Activated CD4-positive, CD25-positive, alpha-beta regulatory T cell treated with anti-CD3 and anti-CD28 coated beads, Interleukin-2, amount 50 U/mL, for 24 hours (primary cell): ENCODE results near the gene CXCL17.
"Not testable (repeated sequence)": the region's sequence is repeated elsewhere in the genome, so short reads cannot be mapped to it uniquely, and the experiment has no call there.

ENCODE experiments used
- ATAC-seq, 2 donors: fragments of 150-1000 bp; cut with Tn5 transposase; one replicate each; pipeline ENCODE4 v1.10.0; 2021; ENCODE audit warnings: mild to moderate bottlenecking in 1 of 2, moderate library complexity in 1 of 2

Gene CXCL17

DNA sequence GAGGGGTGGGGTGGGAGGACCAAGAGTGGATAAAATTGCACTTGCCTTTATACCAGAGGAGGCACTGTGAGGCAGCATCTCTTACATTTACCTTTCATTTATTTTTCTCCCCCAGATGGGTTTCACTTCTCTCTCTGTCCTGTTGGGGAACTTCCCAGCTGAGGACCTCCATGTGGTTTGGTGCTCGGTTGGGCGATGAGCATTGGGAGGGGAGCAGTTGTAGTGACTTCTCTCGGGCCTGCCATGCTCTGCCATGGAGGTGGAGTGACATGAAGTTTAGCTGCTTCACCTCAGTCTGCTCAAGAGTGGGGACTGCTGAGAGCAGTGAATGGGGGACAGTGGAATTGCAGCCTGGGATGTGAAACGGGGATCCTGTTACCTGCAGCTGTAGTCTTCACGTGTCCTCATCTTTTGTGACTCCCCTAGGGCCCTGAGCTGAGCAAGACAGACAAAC is 23.1 kb upstream of the CXCL17 start:
- peak in 1 of 2 donors; percentile 53 for ATAC-seq

DNA sequence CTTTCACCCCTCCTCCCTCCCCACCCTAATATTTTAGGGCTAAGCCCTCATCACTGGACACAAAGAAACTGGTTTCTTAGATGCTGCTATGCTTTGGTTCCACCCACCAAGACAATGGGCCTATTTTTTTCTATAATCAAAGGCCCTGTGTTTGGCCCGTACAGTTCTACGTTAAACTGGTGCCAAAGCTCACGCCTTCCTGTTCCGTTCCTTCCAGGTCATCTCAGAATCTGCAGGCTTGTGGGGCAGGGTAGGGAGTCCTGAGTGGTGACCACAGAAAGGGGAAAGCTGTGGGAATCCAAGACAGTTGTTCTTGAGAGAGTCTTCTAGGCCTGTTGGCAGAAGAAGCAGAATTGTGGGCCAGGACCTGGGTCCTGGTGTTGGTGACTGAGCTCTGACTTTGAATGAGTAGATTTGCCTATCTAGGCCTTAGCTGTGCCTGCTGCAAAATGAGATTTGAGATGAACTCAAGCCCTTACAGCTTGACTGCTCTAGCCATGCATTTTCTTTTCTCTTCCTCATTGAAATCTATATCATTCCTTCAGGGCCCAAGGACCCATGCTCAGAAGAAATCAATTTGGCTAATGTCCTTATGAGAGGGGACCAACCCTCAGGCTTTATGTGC is 19.1 kb upstream of the CXCL17 start:
- no peak for ATAC-seq

DNA sequence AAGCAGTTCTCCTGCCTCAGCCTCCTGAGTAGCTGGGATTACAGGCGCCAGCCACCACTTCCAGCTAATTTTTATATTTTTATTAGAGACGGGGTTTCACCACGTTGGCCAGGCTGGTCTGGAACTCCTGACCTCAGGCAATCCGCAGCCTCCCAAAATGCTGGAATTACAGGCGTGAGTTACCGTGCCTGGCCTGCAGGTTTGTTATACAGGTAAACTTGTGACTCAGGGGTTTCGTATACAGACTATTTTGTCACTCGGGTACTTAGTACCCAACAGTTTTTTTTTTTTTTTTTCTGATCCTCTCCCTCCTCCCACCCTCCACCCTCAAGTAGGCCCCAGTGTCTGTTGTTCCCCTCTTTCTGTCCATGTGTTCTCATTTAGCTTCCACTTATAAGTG is 18.5 kb upstream of the CXCL17 start:
- ATAC-seq: not testable (repeated sequence)

DNA sequence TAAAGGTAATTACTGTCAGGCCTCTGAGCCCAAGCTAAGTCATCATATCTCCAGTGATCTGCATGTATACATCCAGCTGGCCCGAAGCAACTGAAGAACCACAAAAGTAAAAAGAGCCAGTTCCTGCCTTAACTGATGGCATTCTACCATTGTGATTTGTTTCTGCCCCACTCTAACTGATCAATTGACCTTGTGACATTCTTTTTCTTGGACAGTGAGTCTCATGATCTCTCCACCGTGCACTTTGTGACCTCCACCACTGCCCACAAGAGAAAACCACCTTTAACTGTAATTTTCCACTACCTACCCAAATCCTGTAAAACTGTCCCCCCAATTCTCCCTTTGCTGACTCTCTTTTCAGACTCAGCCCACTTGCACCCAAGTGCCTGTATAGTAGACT is 17.2 kb upstream of the CXCL17 start:
- no peak for ATAC-seq

DNA sequence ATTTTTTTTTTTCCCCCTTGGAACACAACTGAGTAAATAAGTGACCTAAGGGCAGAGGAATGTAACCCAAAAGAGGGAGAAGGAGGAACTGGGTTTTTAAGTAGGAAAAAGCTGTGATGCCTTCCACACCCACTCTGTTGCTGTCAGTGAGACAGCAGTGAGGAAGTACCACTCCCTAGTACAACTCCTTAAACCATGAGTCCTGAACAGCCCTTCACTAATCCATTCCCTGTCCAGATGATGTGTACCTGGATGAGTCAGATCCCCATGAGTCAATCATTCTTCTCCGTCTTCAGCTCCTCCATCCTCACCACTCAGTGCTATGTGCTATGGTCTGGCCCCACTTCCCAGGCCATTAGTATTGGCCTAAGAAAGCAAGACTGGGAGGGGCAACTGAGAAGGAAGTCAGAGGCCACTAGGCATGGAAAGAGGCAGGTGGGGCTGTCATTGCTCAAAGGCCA is 12.9 kb upstream of the CXCL17 start:
- peak in 1 of 2 donors; percentile 55 for ATAC-seq

DNA sequence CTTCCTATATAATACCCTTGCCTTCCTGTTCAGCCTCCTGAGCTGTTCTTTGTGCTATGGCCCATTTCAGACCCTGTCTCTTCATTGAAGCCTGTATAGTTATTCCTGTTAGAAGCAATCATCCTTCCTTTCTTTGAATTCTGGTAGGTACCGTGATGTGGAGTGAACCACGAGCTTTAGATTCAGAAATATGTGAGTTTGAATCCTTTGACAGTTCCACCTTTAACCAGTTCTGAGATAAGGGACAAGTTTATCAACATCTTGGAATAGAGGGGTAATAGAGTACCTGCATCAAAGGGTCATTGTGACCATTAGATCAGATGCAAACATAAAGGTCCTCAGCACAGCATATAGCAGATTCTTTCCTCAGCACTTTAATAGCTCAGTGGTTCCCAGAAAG is 12.3 kb upstream of the CXCL17 start:
- ATAC-seq: no peak

DNA sequence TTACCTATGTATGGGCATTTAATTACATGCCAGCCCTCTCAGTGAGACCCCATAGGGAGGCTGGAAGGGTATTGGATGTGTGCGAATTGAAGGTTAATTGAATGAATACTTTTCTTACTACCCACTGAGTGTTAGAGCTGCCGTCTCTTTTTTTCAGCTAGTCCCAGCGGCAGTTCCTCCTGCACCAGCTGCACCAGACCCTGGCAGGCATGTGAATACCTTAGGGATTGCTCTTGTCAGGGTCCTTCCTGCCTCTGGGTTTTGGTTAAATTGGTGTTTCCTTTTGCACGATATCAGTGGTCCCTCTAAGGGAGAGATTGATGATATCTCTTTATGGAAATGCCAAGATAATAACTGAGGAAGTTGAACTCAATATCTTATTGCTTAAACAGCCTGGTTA is 9.8 kb upstream of the CXCL17 start:
- no peak for ATAC-seq

DNA sequence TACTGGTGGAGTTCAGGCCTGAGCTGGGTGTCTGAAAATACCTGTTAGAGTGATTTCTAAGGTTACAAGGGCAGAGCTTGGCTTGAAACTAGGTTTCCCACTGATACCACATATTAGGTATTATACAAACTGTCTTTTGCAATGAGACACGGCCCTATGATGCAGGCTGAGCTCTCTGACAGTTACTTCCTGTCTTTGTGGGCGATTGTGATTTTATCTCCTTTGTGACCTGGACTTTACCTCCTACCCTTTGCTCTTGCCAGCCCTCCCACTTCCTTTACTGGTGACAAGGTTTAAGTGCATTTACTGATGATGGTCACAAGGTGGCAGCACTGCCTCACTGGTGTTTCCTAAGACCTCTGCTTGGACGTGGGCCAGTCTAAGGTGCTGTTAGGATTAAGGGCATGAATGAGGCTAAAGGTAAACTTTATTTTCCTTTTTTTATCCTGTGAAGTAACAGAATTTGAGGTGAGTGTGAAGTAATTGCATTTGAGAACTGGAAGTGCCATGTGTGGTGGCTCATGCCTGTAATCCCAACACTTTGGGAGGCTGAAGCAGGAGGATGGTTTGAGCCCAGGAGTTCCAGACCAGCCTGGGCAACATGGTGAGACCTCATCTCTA is 7.7 kb upstream of the CXCL17 start:
- peak; percentile 98 to 99 for ATAC-seq

DNA sequence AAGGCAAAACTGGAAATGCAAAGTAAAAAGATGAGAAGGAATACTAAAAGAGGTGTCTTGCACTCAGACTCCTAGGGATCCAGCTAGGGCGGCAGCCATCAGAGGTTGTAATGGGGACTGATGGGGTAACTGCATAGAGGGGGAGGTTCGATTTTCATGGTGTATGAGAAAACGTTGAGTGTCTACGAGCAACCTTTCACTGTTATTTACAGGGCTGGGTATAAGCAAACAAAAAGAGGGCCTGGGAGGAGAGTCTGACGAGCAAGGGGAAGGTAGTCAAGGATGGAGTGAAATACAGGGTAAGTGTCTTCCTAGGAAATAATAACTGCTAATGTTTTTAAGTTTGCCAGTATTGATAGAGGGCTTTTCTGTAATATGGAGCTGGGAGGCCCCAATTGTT is 5.6 kb upstream of the CXCL17 start:
- not testable (repeated sequence) for ATAC-seq

DNA sequence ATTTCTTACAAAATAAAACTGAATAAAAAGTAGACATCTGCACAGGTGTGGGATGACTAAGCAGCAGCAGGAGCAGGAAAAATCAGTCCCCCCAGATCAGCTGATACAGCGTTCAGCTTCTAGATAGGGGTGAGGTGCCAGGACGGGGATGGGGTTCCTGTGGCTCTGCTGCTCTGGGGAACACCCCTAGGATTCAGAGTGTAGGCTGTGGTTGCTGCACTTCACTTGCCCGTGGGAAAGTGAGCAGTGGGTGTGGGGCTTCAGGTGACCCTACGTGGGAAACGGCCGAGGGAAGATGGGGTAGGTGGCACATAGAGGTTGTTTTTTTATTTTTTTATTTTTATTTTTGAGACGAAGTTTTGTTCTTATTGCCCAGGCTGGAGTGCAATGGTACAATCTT is 3.2 kb upstream of the CXCL17 start:
- no peak for ATAC-seq

DNA sequence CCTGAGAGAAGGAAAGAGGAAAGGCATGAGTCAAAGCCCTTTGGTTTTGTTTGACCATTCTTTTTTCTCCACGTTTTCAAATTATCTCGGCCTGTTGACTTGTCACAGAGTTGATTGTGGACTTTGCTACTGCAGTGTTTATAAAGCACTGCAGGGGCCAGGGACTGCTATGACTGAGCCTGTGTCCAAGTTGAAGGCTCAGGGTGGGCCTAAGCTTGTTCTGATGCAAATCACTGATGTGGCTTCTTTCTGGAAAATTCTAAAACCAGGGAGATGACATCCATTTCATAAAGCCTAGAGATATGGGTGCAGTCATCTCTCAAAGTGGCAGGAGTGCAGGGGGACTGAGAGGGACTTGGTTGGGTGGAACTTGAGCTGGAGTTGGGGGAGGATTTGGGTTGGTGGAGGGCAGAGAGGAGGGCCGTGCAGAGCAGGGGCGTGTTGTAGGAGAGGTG is 1.2 kb upstream of the CXCL17 start:
- ATAC-seq: no peak

DNA sequence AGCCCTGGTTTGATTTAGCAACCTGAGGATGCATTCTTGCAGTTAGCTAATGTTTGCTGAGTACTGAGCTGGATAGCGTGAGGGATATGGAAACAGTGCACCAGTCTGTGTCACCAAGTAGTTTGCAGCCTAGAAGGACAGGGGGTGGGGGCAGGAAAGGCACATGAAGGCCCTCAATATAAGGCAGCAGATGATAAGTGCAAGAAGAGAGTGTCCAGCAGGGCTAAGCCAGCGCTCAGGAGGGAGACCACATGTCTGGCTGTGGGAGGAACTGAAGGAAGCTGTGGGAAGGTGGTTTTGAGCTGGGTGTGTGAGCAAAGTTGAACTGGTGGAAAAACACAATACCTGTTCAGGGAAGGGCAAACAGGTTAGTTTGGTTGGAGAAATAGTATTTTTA is 1.7 kb downstream of the CXCL17 start:
- ATAC-seq: no peak

DNA sequence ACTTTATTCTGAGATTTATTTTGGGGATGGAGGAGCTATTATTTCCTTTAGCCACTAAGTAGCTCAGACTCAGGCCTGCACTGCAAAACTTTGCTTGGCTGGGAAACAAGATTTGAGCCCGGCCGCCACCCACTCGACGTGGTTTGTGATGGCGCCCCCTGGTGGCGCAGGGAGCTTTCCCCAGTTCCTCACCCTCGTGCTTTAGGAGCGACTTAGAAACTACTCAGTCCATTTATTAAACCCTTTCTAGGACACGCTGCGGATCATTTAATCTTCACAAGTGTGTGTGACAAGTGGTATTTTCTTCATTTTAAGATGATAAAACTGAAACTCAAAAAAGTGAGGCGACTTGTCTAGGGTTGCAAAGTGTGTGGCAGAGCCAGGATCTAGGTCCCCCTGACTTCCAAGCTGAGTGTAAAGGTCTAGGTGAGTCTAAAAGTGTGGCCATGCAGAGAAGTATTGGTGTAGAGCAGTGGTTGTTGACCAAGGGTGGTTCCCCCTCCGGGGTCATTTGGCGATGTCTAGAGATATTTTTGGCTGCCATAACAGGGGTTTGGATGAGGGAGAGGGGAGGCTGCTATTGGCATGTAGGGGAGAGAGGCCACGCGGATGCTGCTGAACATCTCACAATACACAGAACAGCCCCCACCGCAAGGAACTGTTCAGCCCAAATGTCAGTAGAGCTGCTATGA is 2.2 kb downstream of the CXCL17 start:
- ATAC-seq: peak; percentile 65 to 68

DNA sequence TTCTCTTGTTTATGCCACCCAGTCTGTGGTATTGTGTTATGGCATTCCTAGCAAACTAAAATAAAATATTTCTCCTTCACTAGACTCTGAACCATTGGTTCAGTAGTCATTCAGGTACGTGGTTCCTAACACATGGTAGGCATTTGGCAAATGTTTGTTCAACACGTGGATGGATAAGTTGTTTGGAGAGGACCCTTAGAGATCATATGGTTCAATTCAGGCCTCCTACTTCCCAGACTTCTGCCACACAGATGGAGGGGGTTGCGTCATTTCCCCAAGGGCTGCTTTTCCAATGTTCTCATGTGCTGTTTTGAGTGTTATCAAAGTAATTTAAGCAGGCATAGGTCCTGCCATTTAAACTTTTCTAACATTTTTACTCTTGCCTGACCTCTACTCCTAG is 6.7 kb downstream of the CXCL17 start:
- ATAC-seq: no peak

DNA sequence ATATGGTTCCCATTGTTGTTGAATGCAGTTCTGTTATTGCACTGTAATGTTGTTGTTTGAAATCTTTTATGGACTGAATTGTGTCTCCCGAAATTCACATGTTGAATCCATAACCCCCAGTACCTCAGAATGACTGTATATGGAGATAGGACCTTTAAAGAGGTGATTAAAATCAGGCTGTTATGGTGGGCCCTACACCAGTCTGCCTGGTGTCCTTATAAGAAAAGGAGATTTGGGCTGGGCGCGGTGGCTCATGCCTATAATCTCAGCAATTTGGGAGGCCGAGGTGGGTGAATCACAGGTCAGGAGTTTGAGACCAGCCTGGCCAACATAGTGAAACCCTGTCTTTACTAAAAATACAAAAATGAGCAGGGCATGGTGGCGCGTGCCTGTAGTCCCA is 7.4 kb downstream of the CXCL17 start:
- no peak for ATAC-seq

DNA sequence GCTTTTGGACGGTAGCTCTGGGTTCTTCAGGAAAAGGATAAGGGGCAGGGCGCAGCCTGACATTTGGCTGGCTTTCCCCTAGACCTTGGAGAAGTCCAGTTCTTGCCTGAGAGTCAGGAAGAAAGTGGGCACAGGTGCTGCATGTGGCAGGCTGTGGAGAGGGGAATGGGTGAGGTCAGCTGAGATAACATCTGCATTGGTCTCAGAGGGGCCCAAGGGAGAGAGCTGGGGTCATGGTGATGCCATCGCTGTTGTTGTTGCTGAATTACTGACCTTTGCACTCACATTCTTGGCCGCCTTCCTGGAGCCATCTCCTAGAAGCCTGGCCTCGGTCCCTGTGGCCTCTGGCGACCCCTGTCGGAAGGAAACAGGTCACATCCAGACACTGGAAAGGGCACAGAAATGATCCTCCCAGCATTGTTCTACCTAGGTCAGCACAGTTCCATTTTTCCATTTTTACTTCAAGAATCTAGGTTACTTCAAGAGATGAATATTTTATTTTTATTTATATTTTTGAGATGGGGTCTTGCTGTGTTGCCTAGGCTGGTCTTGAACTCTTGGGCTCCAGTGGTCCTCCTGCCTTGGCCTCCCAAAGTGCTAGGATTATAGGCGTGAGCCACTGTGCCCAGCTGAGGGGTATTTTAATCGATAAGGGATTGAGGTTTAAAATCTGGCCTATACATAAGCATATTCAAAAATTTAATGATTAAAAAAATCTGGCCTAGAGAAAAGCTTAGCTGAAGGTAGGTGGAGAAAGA is 9.1 kb downstream of the CXCL17 start:
- peak; percentile 67 to 74 for ATAC-seq

DNA sequence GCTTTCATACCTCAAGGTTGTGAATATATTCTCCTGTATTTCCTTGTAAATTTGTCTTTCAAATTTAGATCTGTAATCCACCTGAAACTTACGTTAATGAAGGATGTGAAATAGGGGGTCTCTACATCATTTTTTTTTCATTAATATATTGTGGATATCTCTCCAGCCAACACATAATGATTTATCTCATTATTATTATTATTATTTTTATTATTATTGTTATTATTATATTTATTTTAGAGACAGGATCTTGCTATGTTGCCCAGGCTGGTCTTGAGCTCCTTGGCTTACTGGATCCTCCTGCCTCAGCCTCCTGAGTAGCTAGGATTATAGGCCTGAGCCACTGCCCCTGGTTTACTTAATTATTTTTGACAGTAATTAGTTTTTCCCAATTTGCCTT is 11.3 kb downstream of the CXCL17 start:
- ATAC-seq: no peak

DNA sequence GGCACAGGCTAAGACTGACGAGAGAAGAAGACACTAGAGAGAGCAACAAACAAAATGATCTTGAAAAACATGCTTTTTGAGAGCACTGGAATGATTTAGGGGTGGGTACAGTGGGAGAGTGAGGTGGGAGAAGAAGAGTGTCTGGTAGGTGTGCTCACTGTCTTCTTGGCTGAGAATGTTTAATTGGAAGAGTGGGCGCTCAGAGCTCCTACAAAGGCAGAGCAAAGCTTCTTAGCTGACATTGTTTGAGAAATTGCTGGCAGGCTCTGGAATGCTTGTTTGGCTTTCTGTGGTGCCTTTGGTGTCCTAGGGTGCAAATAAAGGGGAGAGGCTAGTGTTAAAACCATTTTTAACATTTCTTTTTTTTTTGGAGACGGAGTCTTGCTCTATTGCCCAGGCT is 14.1 kb downstream of the CXCL17 start:
- no peak for ATAC-seq

DNA sequence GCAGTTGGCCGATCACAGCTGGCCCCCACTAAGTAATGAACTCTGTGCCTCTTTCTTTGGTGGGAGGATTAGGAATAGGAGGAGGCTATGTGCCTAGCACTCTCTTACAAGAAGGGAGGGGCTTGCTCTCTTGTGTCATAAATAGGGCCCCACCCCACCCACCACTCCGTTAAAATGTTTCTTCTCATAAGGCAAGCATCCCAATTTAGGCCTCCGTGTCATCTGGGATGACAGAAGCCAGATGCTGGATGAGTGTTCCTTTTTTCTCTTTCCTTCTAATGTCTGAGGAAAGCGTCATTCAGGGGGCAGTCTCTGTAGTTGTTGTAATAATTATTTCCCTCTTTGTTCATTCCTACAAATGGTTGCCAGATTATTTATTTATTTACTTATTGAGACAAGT is 15.4 kb downstream of the CXCL17 start, which contains the start of gene LIPE:
TSS of gene LIPE (minus strand) at position 76 of the 400 bp plus-strand sequence. CDS start 239 bp downstream, outside the sequence.
- no peak for ATAC-seq

DNA sequence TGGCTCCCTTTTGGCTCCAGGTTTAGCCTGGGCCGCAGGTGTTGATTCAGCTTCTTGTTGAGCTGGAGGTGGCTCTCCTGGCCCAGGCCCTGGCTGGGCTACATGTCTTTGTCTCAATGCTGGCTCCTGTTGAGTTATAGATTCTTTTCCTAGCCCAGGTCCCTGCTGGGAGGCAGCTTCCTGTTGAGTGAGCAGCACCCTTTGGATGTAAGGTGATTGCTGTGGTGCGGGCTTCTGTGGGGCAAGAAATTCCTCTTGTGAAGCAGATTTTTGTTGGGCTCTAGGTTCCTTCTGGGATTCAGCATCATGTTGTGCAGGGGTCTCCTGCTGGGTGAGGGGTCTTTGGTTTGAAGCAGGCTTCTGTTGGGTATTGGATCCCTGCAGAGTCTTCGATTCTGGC is 16.1 kb downstream of the CXCL17 start:
- no peak for ATAC-seq

DNA sequence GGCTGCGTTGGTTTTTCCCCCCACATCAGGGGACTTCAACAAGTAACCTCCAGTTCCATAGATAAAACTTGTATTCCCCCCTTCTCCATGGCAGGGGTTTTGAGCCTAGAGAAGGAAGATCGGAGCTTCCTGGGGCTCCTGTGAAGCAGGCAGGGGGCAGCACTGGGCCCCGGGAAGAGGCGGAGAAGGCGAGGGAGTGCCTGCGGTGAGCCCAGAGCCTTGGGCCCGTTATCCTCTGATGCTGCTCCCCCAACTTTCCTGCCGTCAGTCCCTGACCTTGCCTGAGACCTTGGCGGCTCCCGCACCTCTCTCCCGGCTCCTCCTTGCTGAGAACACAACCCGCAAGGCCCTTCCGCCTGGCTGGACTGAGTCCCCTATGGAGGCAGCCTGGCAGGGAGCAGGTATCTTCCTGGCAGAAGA is 18.0 kb downstream of the CXCL17 start:
- no peak for ATAC-seq

DNA sequence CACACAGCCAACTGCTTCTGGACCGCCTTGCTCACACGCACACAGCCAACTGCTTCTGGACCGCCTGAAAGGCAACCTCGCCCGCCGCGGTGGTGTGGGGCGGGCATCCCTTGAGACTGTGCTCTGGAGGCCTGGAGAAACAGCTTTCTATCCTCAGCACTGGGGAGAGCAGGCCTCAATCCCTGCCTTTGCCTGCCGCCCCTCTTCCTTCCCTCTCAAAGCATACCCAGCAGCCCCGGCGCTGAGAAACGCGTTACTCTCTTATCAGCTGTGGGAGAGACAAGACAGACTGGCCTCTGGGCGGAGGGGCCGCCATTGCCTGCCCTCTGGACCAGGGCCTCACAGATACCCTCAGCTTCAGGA is 18.4 kb downstream of the CXCL17 start:
- no peak for ATAC-seq
